K562 (cell line): ENCODE measurements around the gene DBT. TPM values are rescaled to one million over a fixed set of nuclear protein-coding genes. Genes with fewer than 3 reads are reported as not detected.

ENCODE experiments used
- ATAC-seq: fragments of 200-7000 bp; cut with Tn5 transposase; 3 replicates; pipeline ENCODE4 v1.9.1; 2020; ENCODE audit warnings: moderate library complexity
- BruUV-seq: library from RNA; stranded (reverse); fragments of 400-500 nt; replicated peaks from 2 replicates; lab custom pipeline; 2021; lab: Mats Ljungman, UMichigan
- CTCF ChIA-PET: fragments of 300-600 bp; formaldehyde crosslinking; extraction: SDS; loops from one replicate; lab custom pipeline; 2021; ENCODE audit warnings: low intra/inter-chr PET ratio; lab: Yijun Ruan, JAX
- POLR2A ChIA-PET: fragments of 300-600, 350-650 bp; sonication (Branson Sonifier 250); formaldehyde crosslinking; extraction: SDS; loops from one replicate; lab custom pipeline; 2021; ENCODE audit warnings: antibody characterized with exemption, inconsistent platforms; lab: Yijun Ruan, JAX
- DNase-seq, 4 experiments: peaks; one replicate each; pipeline versions ENCODE4 v3.0.0 to v3.0.0-alpha.2; 2011 to 2018; ENCODE audit warnings: low spot score in 3 of 4, mixed read lengths in 3 of 4; ENCODE audit errors: extremely low read depth in 1 of 4
- FAIRE-seq: peaks from 2 replicates; lab custom pipeline; 2011; peaks lifted over from hg19 to GRCh38; lab: Jason Lieb, UNC
- H2AFZ ChIP-seq: 2 replicates; pipeline ENCODE4 v1.6.0; 2011; ENCODE audit warnings: low read depth, low read length, control low read depth, inconsistent platforms
- H3K27ac ChIP-seq: fragments of 200-600 bp; 3 replicates; pipeline ENCODE4 v1.8.0; 2011; ENCODE audit warnings: low read depth, mild to moderate bottlenecking, control low read depth, inconsistent platforms, low read length, moderate library complexity, mixed read lengths; ENCODE audit errors: extremely low read depth
- H3K27me3 ChIP-seq, 2 experiments: fragments of 300-600 bp in 1 of 2; 2 replicates in 1 of 2; 3 replicates in 1 of 2; pipeline versions ENCODE4 v1.6.0 to v1.8.0; 2011; ENCODE audit warnings: inconsistent platforms in 2 of 2, low read length in 2 of 2, mild to moderate bottlenecking in 1 of 2, mixed read lengths in 1 of 2, moderate library complexity in 1 of 2; ENCODE audit not compliant: control insufficient read depth in 2 of 2, insufficient read depth in 2 of 2
- H3K36me3 ChIP-seq: fragments of 300-600 bp; 3 replicates; pipeline ENCODE4 v1.8.0; 2011; ENCODE audit warnings: mild to moderate bottlenecking, low read length, inconsistent platforms; ENCODE audit not compliant: control insufficient read depth, insufficient read depth
- H3K4me1 ChIP-seq, 2 experiments: fragments of 200-600 bp in 1 of 2; replicated peaks in 1 of 2; 2 replicates in 1 of 2; 3 replicates in 1 of 2; pipeline versions ENCODE4 v1.5.1 to v1.8.0; 2011; ENCODE audit warnings: inconsistent platforms in 2 of 2, low read length in 2 of 2, mild to moderate bottlenecking in 1 of 2, mixed read lengths in 1 of 2, moderate library complexity in 1 of 2; ENCODE audit not compliant: control insufficient read depth in 2 of 2, insufficient read depth in 2 of 2
- H3K4me2 ChIP-seq: 2 replicates; pipeline ENCODE4 v1.6.1; 2011; ENCODE audit warnings: low read length, control low read depth, inconsistent platforms, mixed read lengths; ENCODE audit not compliant: insufficient read depth
- H3K4me3 ChIP-seq: fragments of 200-600 bp; sonication (generic), shearing (Covaris generic); 2 replicates; pipeline ENCODE4 v1.5.1; 2016; ENCODE audit warnings: control low read depth, inconsistent platforms
- H3K79me2 ChIP-seq: fragments of 200-600 bp; 3 replicates; pipeline ENCODE4 v1.8.0; 2011; ENCODE audit warnings: low read length, inconsistent platforms; ENCODE audit not compliant: control insufficient read depth, insufficient read depth
- H3K9ac ChIP-seq, 2 experiments: 2 replicates each; pipeline versions ENCODE4 v1.6.0 to v1.6.1; 2011; ENCODE audit warnings: low read depth in 2 of 2, low read length in 2 of 2, control low read depth in 1 of 2, inconsistent platforms in 1 of 2, mild to moderate bottlenecking in 1 of 2, mixed read lengths in 1 of 2; ENCODE audit not compliant: insufficient read depth in 1 of 2
- H3K9me1 ChIP-seq: one replicate; pipeline ENCODE4 v1.6.0; 2011; ENCODE audit warnings: inconsistent platforms, mild to moderate bottlenecking, low read length, moderate library complexity; ENCODE audit not compliant: control insufficient read depth, insufficient read depth
- H3K9me3 ChIP-seq: replicated peaks from 2 replicates; pipeline ENCODE4 v1.5.1; 2011; ENCODE audit warnings: low read depth, low read length, inconsistent platforms; ENCODE audit not compliant: control insufficient read depth, insufficient read depth
- H4K20me1 ChIP-seq: replicated peaks from 2 replicates; pipeline ENCODE4 v1.6.1; 2011; ENCODE audit warnings: low read length, inconsistent platforms, mixed read lengths; ENCODE audit not compliant: control insufficient read depth, insufficient read depth
- ZNF239 ChIP-seq: fragments of 250-450 bp; sonication (Bioruptor Pico); IDR thresholded peaks from 2 replicates; pipeline ENCODE4 v1.4.0; 2020; ENCODE audit warnings: mild to moderate bottlenecking
- WGBS: fragments of 100-300 bp; shearing (Covaris generic); methylation state at CpG from one replicate; pipeline ENCODE4 v1.1.6; 2016; ENCODE audit warnings: low coverage, mixed read lengths; ENCODE audit not compliant: insufficient coverage; ENCODE audit errors: missing lambda C conversion rate; 5-methylcytosine and 5-hydroxymethylcytosine counted together
- in situ Hi-C: fragments of 300-500 bp; cut with MboI; formaldehyde crosslinking; loops from 4 replicates; pipeline ENCODE4 v1.15.0; 2018; ENCODE audit warnings: inconsistent platforms, mixed read lengths
- intact Hi-C: fragments of 100-400 bp; cut with micrococcal nuclease; formaldehyde crosslinking; loops from 2 replicates; pipeline ENCODE4 v1.14.2; 2022
- polyA plus RNA-seq, 8 experiments: library from polyadenylated mRNA; depleted of rRNA in 4 of 8; stranded (reverse) in 5 of 8; unstranded in 3 of 8; fragments of >200 nt; fragmentation: Nextera tagmentation in 2 of 8; fragmentation: Illumina TruSeq in 1 of 8; extraction: Ambion mirVana in 2 of 8; extraction: Trizol in 1 of 8; gene quantifications; 2 replicates each; pipeline versions ENCODE4 v1.2.1 to v1.2.3, GENCODE V29; 2011 to 2014; ENCODE audit warnings: inconsistent platforms in 1 of 8, missing spikeins in 1 of 8
- total RNA-seq, 7 experiments: library from RNA; depleted of rRNA in 6 of 7; stranded (reverse); fragments of >200 nt in 6 of 7; fragmentation: Illumina TruSeq in 2 of 7; extraction: Trizol in 2 of 7; gene quantifications; 2 replicates each; pipeline versions ENCODE4 v1.2.1 to v1.2.3, GENCODE V29; 2011 to 2021; ENCODE audit warnings: low replicate concordance in 1 of 7
- TF ChIP-seq, protein P1 (sequence below): IDR thresholded peaks from 2 replicates; pipeline ENCODE4 v1.6.1; 2012; ENCODE audit warnings: low read depth, low read length, improper control_type of control experiment, borderline replicate concordance

Gene DBT
- total and polyA plus RNA-seq, 9 of the 15 experiments (the other 6 are each of a cell fraction or from before 2014, with no cell fraction given) = 2.7 to 13.5 (median 7.3) TPM

DNA sequence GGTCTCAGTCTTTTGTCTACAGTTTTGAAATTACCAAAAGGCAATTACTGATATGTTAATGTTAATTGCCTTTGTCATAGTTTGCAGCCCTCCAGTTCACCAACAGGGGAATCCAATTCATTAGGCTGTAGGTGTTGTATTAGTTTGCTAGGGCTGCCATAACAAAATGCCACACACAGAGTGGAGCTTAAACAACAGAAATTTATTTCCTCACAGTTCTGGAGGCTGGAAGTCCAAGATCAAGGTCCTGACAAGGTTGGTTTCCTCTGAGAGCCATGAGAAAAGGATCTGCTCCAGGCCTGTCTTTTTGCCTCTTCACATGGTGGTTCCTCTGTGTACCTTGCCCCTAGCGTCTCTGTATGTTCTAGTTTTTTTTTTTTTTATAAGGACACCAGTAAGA, 17.6 kb upstream of the DBT start:
- Histone ChIP-seq H3K9me3 (peaks cover 9% of the 10 kb centered on the region), H3K4me2 (peak overlapping the region; percentile 92), H3K4me1 (peaks cover 4 to 6% of the 10 kb centered on the region in 2 experiments; a peak in 3 of 5 replicates), H3K36me3 (peaks cover 60% of the 10 kb centered on the region), H3K4me3 (peak overlapping the region; percentile 88), H3K9ac (peak overlapping the region in 1 of 2 experiments; percentile 89; a peak in 2 of 4 replicates), H3K27ac (no peak overlapping the region)
- 83% methylated on average over 1 of the region's 1 CpG for WGBS
- BruUV-seq = no TSS peak
- in situ Hi-C loops (no loop called here), intact Hi-C loops (loop anchor here (5.0 to 10.0 kb wide), 3 partner anchors 85 to 222 kb away; partner anchors contain the start of genes CDC14A, SASS6 and TRMT13)
- POLR2A ChIA-PET = interaction anchor here (0.8 to 2.7 kb wide), 3 partner anchors 21 to 96 kb away, joined by 3 to 15 read pairs (median 10); no protein-coding TSS in a partner anchor
- DNase-seq (no peak), FAIRE-seq (no peak)
- TF ChIP-seq, protein P1, sequence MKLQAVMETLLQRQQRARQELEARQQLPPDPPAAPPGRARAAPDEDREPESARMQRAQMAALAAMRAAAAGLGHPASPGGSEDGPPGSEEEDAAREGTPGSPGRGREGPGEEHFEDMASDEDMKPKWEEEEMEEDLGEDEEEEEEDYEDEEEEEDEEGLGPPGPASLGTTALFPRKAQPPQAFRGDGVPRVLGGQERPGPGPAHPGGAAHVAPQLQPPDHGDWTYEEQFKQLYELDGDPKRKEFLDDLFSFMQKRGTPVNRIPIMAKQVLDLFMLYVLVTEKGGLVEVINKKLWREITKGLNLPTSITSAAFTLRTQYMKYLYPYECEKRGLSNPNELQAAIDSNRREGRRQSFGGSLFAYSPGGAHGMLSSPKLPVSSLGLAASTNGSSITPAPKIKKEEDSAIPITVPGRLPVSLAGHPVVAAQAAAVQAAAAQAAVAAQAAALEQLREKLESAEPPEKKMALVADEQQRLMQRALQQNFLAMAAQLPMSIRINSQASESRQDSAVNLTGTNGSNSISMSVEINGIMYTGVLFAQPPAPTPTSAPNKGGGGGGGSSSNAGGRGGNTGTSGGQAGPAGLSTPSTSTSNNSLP = no peak
- TF ChIP-seq ZNF239 = peak; percentile 59
- TF ChIP-seq, all 486 proteins: peak for 1
- H3K9me1 ChIP-seq = no peaks in the 10 kb centered on the region
- CTCF ChIA-PET = no interaction called here
- H4K20me1 ChIP-seq = no peaks in the 10 kb centered on the region
- no peaks in the 10 kb centered on the region; a peak in 1 of 5 replicates for H3K27me3 ChIP-seq
- no peak overlapping the region for H2AFZ ChIP-seq
- H3K79me2 ChIP-seq = peaks cover 52% of the 10 kb centered on the region
- ATAC-seq = no peak
